Measurements from ENCODE around the gene ABCA2.

- no peak for TF ChIP-seq CTCF (IDR thresholded peaks at IDR 0.05)
- TF ChIP-seq POLR2A (IDR thresholded peaks at IDR 0.05), result no peak
- TF ChIP-seq POLR2AphosphoS5 (IDR thresholded peaks at IDR 0.05), result no peak
These were observed 44.3 kb downstream of the ABCA2 start for GRCh38 chr9:136983656-136984314.

Measured in breast epithelium (tissue), 3 donors.